Astrocyte of the spinal cord (primary cell): Measurements from ENCODE around the gene CWF19L1.

Source experiments
- DNase-seq: peaks from one replicate; pipeline ENCODE4 v3.0.0; 2011; ENCODE audit warnings: low read depth, low spot score
- H3K4me3 ChIP-seq: 2 replicates; pipeline ENCODE4 v1.5.1; 2011; ENCODE audit warnings: low read depth, mild to moderate bottlenecking, low read length, moderate library complexity
- in situ Hi-C: cut with HindIII; loops from 2 replicates; pipeline ENCODE4 v1.10.0; 2017; ENCODE audit warnings: low sequenced_read_pairs
- TF ChIP-seq, protein P1 (sequence below): IDR thresholded peaks from 2 replicates; pipeline ENCODE4 v1.5.1; 2012; ENCODE audit warnings: low read depth, mild to moderate bottlenecking, low read length, inconsistent platforms

CWF19L1 gene

DNA sequence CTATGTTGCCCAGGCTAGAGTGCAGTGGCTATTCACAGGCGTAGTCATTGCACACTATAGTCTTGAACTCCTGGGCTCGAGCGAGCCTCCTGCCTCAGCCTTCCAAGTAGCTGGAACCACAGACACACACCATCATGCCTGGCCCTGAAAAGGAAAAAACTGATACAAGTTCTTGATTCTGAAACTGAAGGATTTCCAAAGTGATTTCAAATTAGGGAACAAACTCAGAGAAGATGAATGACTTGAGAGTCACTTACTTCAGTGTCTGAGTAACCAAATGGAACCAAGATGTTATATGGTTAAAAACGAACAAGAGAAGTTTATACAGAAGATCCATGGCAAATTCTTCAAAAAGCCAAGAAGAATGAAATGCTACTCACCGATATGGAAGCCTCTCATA lies 14.4 kb downstream of the CWF19L1 start:
- in situ Hi-C loops: no loop called here
- DNase-seq: no peak
- H3K4me3 ChIP-seq: no peak overlapping the region
- TF ChIP-seq, protein P1, sequence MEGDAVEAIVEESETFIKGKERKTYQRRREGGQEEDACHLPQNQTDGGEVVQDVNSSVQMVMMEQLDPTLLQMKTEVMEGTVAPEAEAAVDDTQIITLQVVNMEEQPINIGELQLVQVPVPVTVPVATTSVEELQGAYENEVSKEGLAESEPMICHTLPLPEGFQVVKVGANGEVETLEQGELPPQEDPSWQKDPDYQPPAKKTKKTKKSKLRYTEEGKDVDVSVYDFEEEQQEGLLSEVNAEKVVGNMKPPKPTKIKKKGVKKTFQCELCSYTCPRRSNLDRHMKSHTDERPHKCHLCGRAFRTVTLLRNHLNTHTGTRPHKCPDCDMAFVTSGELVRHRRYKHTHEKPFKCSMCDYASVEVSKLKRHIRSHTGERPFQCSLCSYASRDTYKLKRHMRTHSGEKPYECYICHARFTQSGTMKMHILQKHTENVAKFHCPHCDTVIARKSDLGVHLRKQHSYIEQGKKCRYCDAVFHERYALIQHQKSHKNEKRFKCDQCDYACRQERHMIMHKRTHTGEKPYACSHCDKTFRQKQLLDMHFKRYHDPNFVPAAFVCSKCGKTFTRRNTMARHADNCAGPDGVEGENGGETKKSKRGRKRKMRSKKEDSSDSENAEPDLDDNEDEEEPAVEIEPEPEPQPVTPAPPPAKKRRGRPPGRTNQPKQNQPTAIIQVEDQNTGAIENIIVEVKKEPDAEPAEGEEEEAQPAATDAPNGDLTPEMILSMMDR: no peak

DNA sequence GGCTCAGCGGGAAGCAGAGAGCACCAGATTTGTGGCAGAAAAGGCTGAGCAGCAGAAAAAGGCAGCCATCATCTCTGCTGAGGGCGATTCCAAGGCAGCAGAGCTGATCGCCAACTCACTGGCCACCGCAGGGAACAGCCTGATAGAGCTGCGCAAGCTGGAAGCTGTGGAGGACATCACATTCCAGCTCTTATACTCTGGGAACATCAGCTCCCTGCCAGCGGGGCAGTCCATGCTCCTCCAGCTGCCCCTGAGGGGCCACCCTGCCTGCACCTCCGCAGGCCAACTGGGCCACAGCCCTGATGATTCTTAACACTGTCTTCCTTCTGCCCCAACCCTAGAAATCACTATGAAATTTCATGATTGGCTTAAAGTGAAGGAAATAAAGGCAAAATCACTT lies 18.6 kb downstream of the CWF19L1 start:
- TF ChIP-seq, protein P1: no peak
- DNase-seq: no peak
- in situ Hi-C loops: no loop called here
- H3K4me3 ChIP-seq: no peak overlapping the region

DNA sequence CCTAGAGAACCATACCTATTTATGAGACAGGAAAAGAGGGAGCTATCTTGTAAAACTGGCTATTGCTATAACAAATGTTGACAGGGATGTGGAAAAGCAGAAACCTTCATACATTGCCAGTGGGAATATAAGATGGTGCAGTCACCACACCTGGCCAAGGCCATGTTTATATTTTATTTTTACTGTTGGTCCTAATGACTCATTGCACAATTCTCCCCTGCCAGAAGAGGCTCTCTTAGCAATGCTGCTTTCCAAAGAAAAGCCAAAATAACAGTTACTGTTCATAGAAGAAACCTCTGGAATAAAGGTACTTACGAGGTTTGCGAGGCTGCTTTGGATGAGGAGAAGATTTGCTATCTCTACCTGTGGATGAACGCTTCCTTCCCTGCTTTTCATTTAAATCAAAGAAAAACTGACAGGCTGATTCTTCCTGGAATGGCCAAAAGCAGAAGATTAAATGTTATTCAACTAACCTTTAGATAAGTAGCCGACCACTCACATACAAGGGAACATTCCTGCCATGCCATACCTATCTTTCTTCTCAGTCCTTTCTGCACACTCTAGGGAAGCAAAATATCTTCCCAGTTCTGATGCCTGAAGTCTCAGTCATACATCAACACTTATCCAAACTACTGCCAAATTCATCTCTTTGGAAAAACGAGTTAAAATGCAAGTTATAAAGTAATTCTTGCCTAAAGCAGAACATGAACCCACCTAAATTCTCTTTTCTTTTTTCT lies 21.8 kb downstream of the CWF19L1 start:
- TF ChIP-seq, protein P1: no peak
- in situ Hi-C loops: no loop called here
- no peak overlapping the region for H3K4me3 ChIP-seq
- no peak for DNase-seq

DNA sequence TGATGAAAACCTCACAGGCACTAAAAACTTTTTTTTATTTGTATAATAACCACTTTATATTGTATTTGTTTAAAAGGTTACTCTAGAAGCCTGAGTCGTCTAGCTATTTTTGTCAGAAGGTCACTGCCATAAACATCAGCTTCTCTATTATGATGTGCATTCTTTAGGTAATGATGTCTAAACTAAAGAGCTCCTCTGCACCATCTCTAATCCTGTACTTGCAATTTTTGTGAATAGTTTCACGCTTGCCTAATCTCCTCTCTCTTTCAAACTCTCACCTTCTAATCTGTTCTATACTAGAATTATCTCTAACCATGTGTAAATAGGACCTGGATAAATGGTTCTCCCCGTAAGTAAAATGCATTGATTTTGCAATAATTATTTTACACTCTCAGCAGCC lies 27.6 kb downstream of the CWF19L1 start:
- in situ Hi-C loops: no loop called here
- DNase-seq: no peak
- TF ChIP-seq, protein P1: no peak
- H3K4me3 ChIP-seq: no peak overlapping the region

DNA sequence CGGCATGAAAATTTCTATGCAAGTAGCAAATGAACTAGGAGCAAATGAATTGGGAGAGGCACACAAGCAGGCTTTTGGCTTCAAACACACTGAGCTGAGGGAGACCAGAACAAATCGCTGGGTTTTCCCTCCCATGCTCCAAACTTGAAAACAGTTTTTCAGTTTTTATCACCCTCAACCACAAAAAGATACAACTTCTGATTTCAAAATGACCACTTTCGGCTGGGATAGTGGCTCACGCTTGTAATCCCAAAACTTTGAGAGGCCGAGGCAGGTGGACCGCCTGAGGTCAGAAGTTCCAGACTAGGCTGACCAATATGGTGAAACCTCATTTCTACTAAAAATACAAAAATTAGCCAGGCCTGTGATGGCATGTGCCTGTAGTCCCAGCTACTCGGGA lies 29.0 kb downstream of the CWF19L1 start:
- TF ChIP-seq, protein P1: no peak
- no peak for DNase-seq
- no peak overlapping the region for H3K4me3 ChIP-seq
- in situ Hi-C loops: no loop called here

DNA sequence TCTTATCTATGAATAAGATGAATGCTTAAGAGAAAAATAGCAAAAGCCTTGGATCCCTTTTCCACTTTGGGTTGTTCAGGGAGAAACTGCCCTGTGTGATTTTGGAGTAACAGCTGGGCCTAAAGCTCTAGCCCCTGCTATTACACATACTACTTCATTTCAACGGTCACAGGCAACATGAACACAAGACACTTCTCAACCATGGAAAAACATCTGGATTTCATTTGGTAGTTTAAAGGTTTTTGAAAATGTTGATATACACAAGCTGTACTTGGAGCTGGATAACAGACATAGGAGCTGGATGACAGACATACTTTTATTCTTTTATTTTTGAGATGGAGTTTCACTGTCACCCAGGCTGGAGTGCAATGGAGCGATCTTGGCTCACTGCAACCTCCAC lies 35.3 kb downstream of the CWF19L1 start:
- no peak overlapping the region for H3K4me3 ChIP-seq
- TF ChIP-seq, protein P1: no peak
- no peak for DNase-seq
- in situ Hi-C loops: no loop called here
